Measurements from ENCODE around the gene NDUFB5. TPM values are rescaled to one million over a fixed set of nuclear protein-coding genes. Genes with fewer than 3 reads are reported as not detected.

Gene NDUFB5
- polyA plus RNA-seq, 3 donors from 2014 or later, result 39.9 to 74.5 (median 61.1) TPM

DNA sequence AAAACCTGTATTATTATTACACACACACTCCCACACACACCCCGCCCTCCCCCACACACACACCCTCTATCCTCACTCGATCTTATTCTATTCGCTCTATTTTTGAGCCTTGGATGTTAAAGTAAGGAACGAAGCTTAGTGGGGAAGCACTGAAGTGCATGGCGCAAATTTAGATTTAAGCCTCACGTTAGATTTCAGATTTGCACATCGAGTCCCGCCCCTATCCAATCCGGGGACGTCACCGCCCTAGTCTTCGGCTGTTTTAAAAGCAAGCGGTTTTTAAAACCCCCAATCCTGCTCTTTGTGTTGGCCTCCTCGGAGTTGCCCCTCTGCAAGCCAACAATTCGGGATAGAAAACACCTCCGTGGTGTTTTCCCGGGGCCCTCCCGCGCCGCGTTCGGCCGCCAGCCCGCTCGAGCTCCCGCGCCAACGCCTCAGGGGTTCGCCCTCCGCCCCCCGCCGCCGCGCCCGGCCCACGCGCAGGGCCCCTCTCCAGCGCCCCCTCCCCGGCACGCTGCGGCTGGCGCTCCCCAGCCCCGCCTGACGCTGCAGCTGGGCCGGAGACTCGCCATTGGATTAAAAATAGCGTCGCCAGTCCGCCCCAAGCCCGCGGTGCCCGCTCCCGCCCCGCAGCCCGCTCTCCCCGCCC lies 48.0 kb downstream of the NDUFB5 start, which contains the start of gene USP13:
TSS of gene USP13 (plus strand) at position 594 of the 649 bp plus-strand sequence. CDS start 186 bp downstream, outside the sequence.
- H3K4me1 Mint-ChIP-seq, result peaks cover 21 to 34% of the 10 kb centered on the region in 2 donors
- H3K36me3 Mint-ChIP-seq, result peaks cover 0 to 3% (median 0%) of the 10 kb centered on the region in 3 donors
- peak in 2 of 3 donors; percentile 49 to 54 for DNase-seq
- peaks cover 0 to 21% (median 7%) of the 10 kb centered on the region in 3 donors for H3K27me3 Mint-ChIP-seq (ENCODE audit: low read depth in 3 of 3)
- peak within 1 kb of the TSS; percentile 43 to 89 (median 68) for H3K27ac Mint-ChIP-seq
- peak within 1 kb of the TSS; percentile 88 to 98 (median 91) for H3K4me3 Mint-ChIP-seq
- no peaks in the 10 kb centered on the region for H3K9me3 Mint-ChIP-seq

GRCh38 chr3:179653096-179653797 lies 48.7 kb downstream of the NDUFB5 start:
- Mint-ChIP-seq H3K9me3 (no peaks in the 10 kb centered on the region), H3K27me3 (ENCODE audit: low read depth in 3 of 3) (peaks cover 0 to 21% (median 7%) of the 10 kb centered on the region in 3 donors), H3K4me1 (peaks cover 21 to 34% of the 10 kb centered on the region in 2 donors), H3K36me3 (peaks cover 0 to 3% (median 0%) of the 10 kb centered on the region in 3 donors), H3K4me3 (peak overlapping the region; percentile 88 to 98 (median 91)), H3K27ac (peak overlapping the region; percentile 43 to 89 (median 64))
- DNase-seq, result peak; percentile 49 to 60 (median 50)

- Mint-ChIP-seq H3K9me3 (no peaks in the 10 kb centered on the region), H3K27me3 (ENCODE audit: low read depth in 3 of 3) (peaks cover 0 to 17% (median 5%) of the 10 kb centered on the region in 3 donors), H3K36me3 (peaks cover 0 to 3% (median 0%) of the 10 kb centered on the region in 3 donors), H3K4me1 (peaks cover 21 to 34% of the 10 kb centered on the region in 2 donors), H3K27ac (no peak overlapping the region), H3K4me3 (peak overlapping the region in 4 of 5 donors; percentile 20 to 78 (median 48))
- DNase-seq, result no peak
Measured at GRCh38 chr3:179655236-179655635, 50.6 kb downstream of the NDUFB5 start.

DNA sequence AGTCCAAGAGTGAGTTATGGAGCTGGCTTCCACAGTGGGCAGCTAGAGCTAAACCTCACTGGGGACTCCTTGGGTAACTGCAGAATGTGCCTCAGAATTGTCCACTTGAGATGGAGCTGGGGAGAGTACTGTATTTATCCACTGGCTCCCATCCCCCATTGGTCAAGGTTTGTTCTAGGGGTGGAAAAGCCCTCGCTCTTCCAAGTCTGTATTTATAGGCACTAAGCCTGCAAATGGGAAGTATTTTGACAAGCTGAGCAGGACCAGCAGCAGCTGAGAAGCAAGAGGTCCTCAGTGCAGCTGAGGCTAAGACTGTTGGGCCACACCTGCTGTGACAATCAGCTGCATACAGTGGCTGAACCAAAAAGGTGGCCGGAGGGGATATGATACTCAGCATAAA lies 54.0 kb downstream of the NDUFB5 start:
- no peaks in the 10 kb centered on the region for H3K9me3 Mint-ChIP-seq
- peaks cover 0 to 3% (median 0%) of the 10 kb centered on the region in 3 donors for H3K36me3 Mint-ChIP-seq
- peaks cover 12 to 18% of the 10 kb centered on the region in 2 donors for H3K4me1 Mint-ChIP-seq
- H3K4me3 Mint-ChIP-seq, result no peak overlapping the region
- no peak for DNase-seq
- peaks cover 2 to 8% (median 3%) of the 10 kb centered on the region in 3 donors for H3K27me3 Mint-ChIP-seq (ENCODE audit: low read depth in 3 of 3)
- H3K27ac Mint-ChIP-seq, result no peak overlapping the region

DNA sequence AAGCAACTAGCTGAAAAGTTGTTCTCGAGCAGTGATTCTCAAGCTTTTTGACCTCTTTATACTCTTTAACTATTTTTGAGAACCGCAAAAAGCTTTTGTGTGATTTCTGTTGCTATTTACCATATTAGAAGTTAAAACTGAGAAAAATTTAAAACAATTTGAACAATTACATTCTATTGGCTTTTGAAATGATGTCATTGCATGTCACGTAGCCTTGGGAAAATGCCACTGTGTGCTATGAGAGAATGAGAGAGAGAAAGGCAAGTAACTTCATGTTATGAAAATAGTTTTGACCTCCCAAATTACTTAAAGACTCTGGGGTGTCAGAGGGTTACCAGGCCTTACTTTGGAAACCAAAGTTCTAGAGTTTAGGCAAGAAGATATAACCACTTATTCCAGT lies 56.3 kb downstream of the NDUFB5 start:
- H3K9me3 Mint-ChIP-seq, result no peaks in the 10 kb centered on the region
- H3K27me3 Mint-ChIP-seq (ENCODE audit: low read depth in 3 of 3), result peaks cover 0 to 2% (median 2%) of the 10 kb centered on the region in 3 donors
- H3K27ac Mint-ChIP-seq, result no peak overlapping the region
- H3K4me3 Mint-ChIP-seq, result no peak overlapping the region
- H3K36me3 Mint-ChIP-seq, result no peaks in the 10 kb centered on the region
- no peak for DNase-seq
- peaks cover 0 to under 1% of the 10 kb centered on the region in 2 donors for H3K4me1 Mint-ChIP-seq

- no peak for DNase-seq
- Mint-ChIP-seq H3K27me3 (ENCODE audit: low read depth in 3 of 3) (peaks cover under 1 to 2% (median 2%) of the 10 kb centered on the region in 3 donors), H3K36me3 (no peaks in the 10 kb centered on the region), H3K4me1 (peaks cover 0 to 2% of the 10 kb centered on the region in 2 donors), H3K27ac (no peak overlapping the region), H3K4me3 (no peak overlapping the region), H3K9me3 (no peaks in the 10 kb centered on the region)
Measured at GRCh38 chr3:179661777-179662176, 57.2 kb downstream of the NDUFB5 start.

GRCh38 chr3:179663093-179663492 lies 58.5 kb downstream of the NDUFB5 start:
- Mint-ChIP-seq H3K36me3 (no peaks in the 10 kb centered on the region), H3K27me3 (ENCODE audit: low read depth in 3 of 3) (peaks cover 2% of the 10 kb centered on the region in 3 donors), H3K4me3 (no peak overlapping the region), H3K27ac (no peak overlapping the region), H3K4me1 (peaks cover 0 to 2% of the 10 kb centered on the region in 2 donors), H3K9me3 (no peaks in the 10 kb centered on the region)
- no peak for DNase-seq

DNA sequence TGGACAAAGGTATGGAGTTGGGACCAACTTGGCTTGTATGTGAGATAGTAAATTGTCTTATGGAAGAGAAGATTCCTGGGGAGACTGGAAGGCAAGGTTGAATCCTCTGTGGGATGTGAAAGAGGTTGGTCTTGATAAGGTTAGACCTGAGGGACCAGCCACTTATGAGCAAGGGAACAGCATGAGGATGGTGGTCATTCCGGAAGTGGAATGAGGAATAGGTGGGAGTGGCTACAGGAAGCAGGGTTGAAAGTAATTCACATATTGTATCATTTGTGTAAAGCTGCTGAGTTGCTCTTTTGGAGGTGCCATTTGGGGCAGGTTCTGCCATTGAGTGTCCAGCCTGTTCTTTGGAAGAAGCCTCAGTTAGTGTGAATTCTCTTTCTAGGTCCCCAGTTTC lies 61.4 kb downstream of the NDUFB5 start:
- Mint-ChIP-seq H3K27ac (no peak overlapping the region), H3K9me3 (no peaks in the 10 kb centered on the region), H3K36me3 (no peaks in the 10 kb centered on the region), H3K27me3 (ENCODE audit: low read depth in 3 of 3) (peaks cover 2% of the 10 kb centered on the region in 3 donors), H3K4me3 (no peak overlapping the region), H3K4me1 (peaks cover 0 to 2% of the 10 kb centered on the region in 2 donors)
- DNase-seq, result no peak

- Mint-ChIP-seq H3K27me3 (ENCODE audit: low read depth in 3 of 3) (peaks cover 2% of the 10 kb centered on the region in 3 donors), H3K4me1 (peaks cover 0 to 2% of the 10 kb centered on the region in 2 donors), H3K9me3 (no peaks in the 10 kb centered on the region), H3K4me3 (no peak overlapping the region), H3K36me3 (no peaks in the 10 kb centered on the region), H3K27ac (no peak overlapping the region)
- DNase-seq, result no peak
Measured at GRCh38 chr3:179666436-179667035, 61.9 kb downstream of the NDUFB5 start.

GRCh38 chr3:179668429-179668828 lies 63.8 kb downstream of the NDUFB5 start:
- no peaks in the 10 kb centered on the region for H3K36me3 Mint-ChIP-seq
- H3K9me3 Mint-ChIP-seq, result peaks cover 0 to 2% (median 0%) of the 10 kb centered on the region in 6 donors
- peaks cover 0 to 2% (median 2%) of the 10 kb centered on the region in 3 donors for H3K27me3 Mint-ChIP-seq (ENCODE audit: low read depth in 3 of 3)
- peaks cover 0 to 2% of the 10 kb centered on the region in 2 donors for H3K4me1 Mint-ChIP-seq
- no peak overlapping the region for H3K4me3 Mint-ChIP-seq
- DNase-seq, result no peak
- no peak overlapping the region for H3K27ac Mint-ChIP-seq

DNA sequence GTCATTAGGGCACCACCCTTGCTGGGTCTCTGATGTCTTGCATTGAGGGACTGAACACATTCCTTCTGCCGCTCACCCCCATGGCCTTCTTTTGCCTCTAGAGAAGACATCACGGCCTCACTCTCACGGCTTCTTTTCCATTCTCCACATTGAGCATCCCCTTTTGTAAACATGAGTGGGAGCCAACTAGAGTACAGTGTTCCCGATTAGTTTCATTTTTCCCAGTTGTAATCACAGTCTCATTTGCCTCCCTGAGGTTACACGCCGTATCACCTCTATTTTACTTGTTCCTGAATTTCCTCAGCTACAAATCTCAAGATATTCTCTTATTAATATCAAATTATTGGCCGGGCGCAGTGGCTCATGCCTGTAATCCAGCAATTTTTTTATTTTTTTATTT lies 65.7 kb downstream of the NDUFB5 start:
- Mint-ChIP-seq H3K4me1 (peaks cover 0 to 2% of the 10 kb centered on the region in 2 donors), H3K27ac (no peak overlapping the region), H3K9me3 (peaks cover 0 to 2% (median 0%) of the 10 kb centered on the region in 6 donors), H3K4me3 (no peak overlapping the region), H3K36me3 (no peaks in the 10 kb centered on the region), H3K27me3 (ENCODE audit: low read depth in 3 of 3) (peaks cover 0 to 2% (median under 1%) of the 10 kb centered on the region in 3 donors)
- DNase-seq, result no peak

DNA sequence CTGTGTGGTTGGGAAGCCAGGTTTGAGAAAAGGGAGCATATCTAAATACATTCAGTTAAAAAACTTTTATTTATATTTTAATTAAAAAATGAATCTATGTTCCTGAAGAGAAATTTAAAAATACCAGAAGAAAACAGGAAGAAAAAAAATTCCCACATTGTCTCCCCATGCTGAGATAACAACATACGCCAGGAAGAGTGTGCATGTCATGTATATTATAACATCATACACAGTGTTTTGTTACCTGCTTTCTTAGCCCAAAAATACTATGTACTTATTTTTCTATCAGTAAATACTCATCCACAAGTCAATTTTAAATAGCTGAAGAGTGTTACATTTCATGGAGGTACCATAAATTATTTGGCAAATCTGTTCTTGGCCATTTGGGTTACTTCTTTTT lies 66.7 kb downstream of the NDUFB5 start:
- no peaks in the 10 kb centered on the region for H3K36me3 Mint-ChIP-seq
- H3K27me3 Mint-ChIP-seq (ENCODE audit: low read depth in 3 of 3), result peaks cover 0 to 2% (median 0%) of the 10 kb centered on the region in 3 donors
- no peak overlapping the region for H3K4me3 Mint-ChIP-seq
- H3K9me3 Mint-ChIP-seq, result peaks cover 0 to 2% (median 0%) of the 10 kb centered on the region in 6 donors
- H3K27ac Mint-ChIP-seq, result no peak overlapping the region
- no peaks in the 10 kb centered on the region for H3K4me1 Mint-ChIP-seq
- no peak for DNase-seq

GRCh38 chr3:179671747-179672242 lies 67.2 kb downstream of the NDUFB5 start:
- Mint-ChIP-seq H3K4me3 (no peak overlapping the region), H3K36me3 (no peaks in the 10 kb centered on the region), H3K9me3 (peaks cover 0 to 2% (median 0%) of the 10 kb centered on the region in 6 donors), H3K4me1 (no peaks in the 10 kb centered on the region), H3K27me3 (ENCODE audit: low read depth in 3 of 3) (peaks cover 0 to under 1% (median 0%) of the 10 kb centered on the region in 3 donors), H3K27ac (no peak overlapping the region)
- no peak for DNase-seq

Data from immature natural killer cell (primary cell).